Measurements from ENCODE around the gene MOK.

MOK gene

DNA sequence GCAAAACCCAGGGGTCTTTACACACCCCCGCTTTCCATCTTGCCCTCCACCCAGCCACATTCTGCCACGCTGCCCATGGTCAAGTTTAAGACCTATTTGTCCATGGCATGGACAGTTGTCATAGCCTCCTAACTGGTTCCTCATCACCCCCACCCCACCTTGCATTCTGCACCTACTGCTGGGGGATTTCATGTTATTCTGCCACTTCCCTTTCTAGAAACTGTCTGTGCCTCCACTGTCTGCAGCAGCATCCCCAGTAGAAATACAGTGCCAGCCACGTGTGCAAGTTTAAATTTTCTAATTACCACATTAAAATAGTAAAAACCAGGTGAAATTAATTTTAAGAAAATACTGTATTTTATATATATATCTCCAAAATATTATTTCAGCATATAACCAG, 102.0 kb downstream of the MOK start:
- ChIA-PET POLR2A (no interaction called here), CTCF (no interaction called here)
- 100% methylated on average over 2 of the region's 3 CpGs for whole genome bisulfite sequencing (ENCODE audit: insufficient coverage)
- DNase-seq = no peak
- Histone ChIP-seq H3K4me1 (ENCODE audit: control extremely low read depth in 1 of 4, control insufficient read depth in 4 of 4, insufficient read depth in 4 of 4, low read length in 3 of 4) (peaks cover 0 to 7% (median 0%) of the 10 kb centered on the region in 4 experiments), H3K36me3 (ENCODE audit: control insufficient read depth in 4 of 4, insufficient read depth in 4 of 4, low read length in 3 of 4) (peaks cover 9 to 64% (median 35%) of the 10 kb centered on the region in 4 experiments), H3K27ac (ENCODE audit: insufficient read depth in 1 of 2, low read depth in 1 of 2, low read length in 2 of 2, poor library complexity in 1 of 2, severe bottlenecking in 2 of 2) (no peak overlapping the region), H3K9me3 (ENCODE audit: control extremely low read depth in 1 of 5, control insufficient read depth in 4 of 5, insufficient read depth in 2 of 5, low read depth in 1 of 5, low read length in 4 of 5) (no peaks in the 10 kb centered on the region), H3K4me3 (ENCODE audit: control insufficient read depth in 1 of 7, extremely low read depth in 1 of 7, insufficient read depth in 4 of 7, low read depth in 2 of 7, low read length in 6 of 7) (no peak overlapping the region), H3K27me3 (replicated peaks in 2 of 5; ENCODE audit: control insufficient read depth in 4 of 5, insufficient read depth in 5 of 5, low read length in 4 of 5) (no peaks in the 10 kb centered on the region)

DNA sequence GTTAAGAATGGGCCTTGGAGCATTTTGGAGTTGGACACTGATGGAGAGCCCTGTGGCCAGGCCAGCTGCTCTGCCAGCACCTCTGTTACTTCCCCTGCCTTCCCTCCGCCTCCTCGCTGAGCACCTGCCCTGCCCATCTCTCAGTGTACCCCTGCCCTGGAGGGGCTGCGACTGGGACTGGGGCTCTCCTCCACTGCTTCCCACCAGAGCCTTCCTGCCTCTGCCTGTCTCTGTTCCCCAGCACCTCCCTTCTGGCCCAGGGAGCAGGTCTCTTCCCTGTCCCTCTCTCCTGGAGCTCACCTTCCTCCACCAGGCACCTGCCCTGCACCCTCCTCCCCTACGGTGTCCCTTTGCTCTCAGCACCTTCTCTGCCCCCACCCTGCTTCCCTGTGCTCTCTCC, 103.2 kb downstream of the MOK start:
- no peaks in the 10 kb centered on the region for H3K9me3 ChIP-seq (ENCODE audit: control extremely low read depth in 1 of 5, control insufficient read depth in 4 of 5, insufficient read depth in 2 of 5, low read depth in 1 of 5, low read length in 4 of 5)
- ChIA-PET POLR2A (no interaction called here), CTCF (interaction anchor here (0.6 kb wide), 1 partner anchor 779 kb away, joined by 3 read pairs; no protein-coding TSS in a partner anchor)
- no peak overlapping the region for H3K27ac ChIP-seq (ENCODE audit: insufficient read depth in 1 of 2, low read depth in 1 of 2, low read length in 2 of 2, poor library complexity in 1 of 2, severe bottlenecking in 2 of 2)
- no peak overlapping the region for H3K4me3 ChIP-seq (ENCODE audit: control insufficient read depth in 1 of 7, extremely low read depth in 1 of 7, insufficient read depth in 4 of 7, low read depth in 2 of 7, low read length in 6 of 7)
- H3K27me3 ChIP-seq (replicated peaks in 2 of 5; ENCODE audit: control insufficient read depth in 4 of 5, insufficient read depth in 5 of 5, low read length in 4 of 5) = no peaks in the 10 kb centered on the region
- WGBS (ENCODE audit: insufficient coverage) = 93% methylated on average over 4 of the region's 4 CpGs
- no peak for DNase-seq
- peaks cover 0 to 7% (median 0%) of the 10 kb centered on the region in 4 experiments for H3K4me1 ChIP-seq (ENCODE audit: control extremely low read depth in 1 of 4, control insufficient read depth in 4 of 4, insufficient read depth in 4 of 4, low read length in 3 of 4)
- peaks cover 10 to 62% (median 39%) of the 10 kb centered on the region in 4 experiments for H3K36me3 ChIP-seq (ENCODE audit: control insufficient read depth in 4 of 4, insufficient read depth in 4 of 4, low read length in 3 of 4)

DNA sequence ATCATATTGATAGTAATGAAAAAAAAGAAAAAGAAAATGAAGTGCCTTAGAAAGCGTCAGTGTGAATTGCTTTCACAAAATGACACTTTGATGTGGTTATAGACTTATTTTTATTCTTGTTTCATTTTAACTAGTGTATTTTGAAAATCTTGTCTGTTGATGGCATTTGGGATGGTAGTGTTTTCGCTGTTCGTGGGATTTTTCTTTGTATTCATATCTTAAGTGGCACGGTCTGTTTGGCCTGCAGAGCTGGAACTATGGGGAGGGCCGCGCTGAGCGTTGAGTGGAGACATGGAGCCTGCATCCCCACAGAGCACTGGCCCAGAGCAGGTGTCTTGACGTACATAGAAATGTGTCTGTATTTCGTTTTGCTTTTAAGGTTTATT, 103.6 kb downstream of the MOK start:
- peaks cover 10 to 58% (median 36%) of the 10 kb centered on the region in 4 experiments for H3K36me3 ChIP-seq (ENCODE audit: control insufficient read depth in 4 of 4, insufficient read depth in 4 of 4, low read length in 3 of 4)
- no peaks in the 10 kb centered on the region for H3K9me3 ChIP-seq (ENCODE audit: control extremely low read depth in 1 of 5, control insufficient read depth in 4 of 5, insufficient read depth in 2 of 5, low read depth in 1 of 5, low read length in 4 of 5)
- POLR2A ChIA-PET = no interaction called here
- H3K4me3 ChIP-seq (ENCODE audit: control insufficient read depth in 1 of 7, extremely low read depth in 1 of 7, insufficient read depth in 4 of 7, low read depth in 2 of 7, low read length in 6 of 7) = no peak overlapping the region
- no peaks in the 10 kb centered on the region for H3K27me3 ChIP-seq (replicated peaks in 2 of 5; ENCODE audit: control insufficient read depth in 4 of 5, insufficient read depth in 5 of 5, low read length in 4 of 5)
- DNase-seq = no peak
- H3K27ac ChIP-seq (ENCODE audit: insufficient read depth in 1 of 2, low read depth in 1 of 2, low read length in 2 of 2, poor library complexity in 1 of 2, severe bottlenecking in 2 of 2) = no peak overlapping the region
- CTCF ChIA-PET = interaction anchor here (0.6 kb wide), 1 partner anchor 779 kb away, joined by 3 read pairs; no protein-coding TSS in a partner anchor
- WGBS (ENCODE audit: insufficient coverage) = 100% methylated on average over 6 of the region's 9 CpGs
- peaks cover 0 to 7% (median 0%) of the 10 kb centered on the region in 4 experiments for H3K4me1 ChIP-seq (ENCODE audit: control extremely low read depth in 1 of 4, control insufficient read depth in 4 of 4, insufficient read depth in 4 of 4, low read length in 3 of 4)

DNA sequence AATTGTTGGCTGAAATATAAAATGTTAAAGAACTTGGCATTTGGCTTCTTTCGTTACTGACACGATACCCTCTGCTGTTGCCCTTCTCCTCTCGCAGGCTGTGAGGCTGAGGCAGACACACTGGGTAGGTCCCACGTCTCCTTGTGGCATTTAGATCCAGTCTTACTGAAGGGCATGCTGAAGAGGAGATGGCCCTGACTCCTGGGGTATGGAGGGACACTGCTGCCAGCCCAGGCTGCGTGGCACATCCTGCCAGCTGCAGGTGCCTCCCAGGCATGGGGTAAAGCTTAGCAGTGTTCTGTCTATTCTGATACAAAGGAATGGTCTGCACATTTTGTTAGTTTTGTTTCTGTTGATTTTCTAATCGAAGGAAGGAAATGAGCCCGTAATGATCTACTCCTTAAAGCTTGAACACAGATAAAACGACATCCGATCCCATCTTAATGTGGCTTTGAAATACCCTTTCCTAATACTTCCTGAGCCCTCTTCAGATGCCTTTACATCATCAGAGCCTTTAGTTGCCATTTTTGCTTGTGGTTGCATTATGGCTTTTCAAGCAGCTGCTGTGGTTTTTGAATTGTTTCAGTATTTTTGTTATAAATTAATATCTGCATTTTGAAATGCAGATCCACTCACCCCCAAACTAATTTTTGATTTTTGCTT, 104.1 kb downstream of the MOK start:
- Histone ChIP-seq H3K27ac (ENCODE audit: insufficient read depth in 1 of 2, low read depth in 1 of 2, low read length in 2 of 2, poor library complexity in 1 of 2, severe bottlenecking in 2 of 2) (no peak overlapping the region), H3K9me3 (ENCODE audit: control extremely low read depth in 1 of 5, control insufficient read depth in 4 of 5, insufficient read depth in 2 of 5, low read depth in 1 of 5, low read length in 4 of 5) (no peaks in the 10 kb centered on the region), H3K36me3 (ENCODE audit: control insufficient read depth in 4 of 4, insufficient read depth in 4 of 4, low read length in 3 of 4) (peaks cover 10 to 57% (median 38%) of the 10 kb centered on the region in 4 experiments), H3K4me1 (ENCODE audit: control extremely low read depth in 1 of 4, control insufficient read depth in 4 of 4, insufficient read depth in 4 of 4, low read length in 3 of 4) (peaks cover 0 to 7% (median 0%) of the 10 kb centered on the region in 4 experiments), H3K4me3 (ENCODE audit: control insufficient read depth in 1 of 7, extremely low read depth in 1 of 7, insufficient read depth in 4 of 7, low read depth in 2 of 7, low read length in 6 of 7) (no peak overlapping the region), H3K27me3 (replicated peaks in 2 of 5; ENCODE audit: control insufficient read depth in 4 of 5, insufficient read depth in 5 of 5, low read length in 4 of 5) (no peaks in the 10 kb centered on the region)
- ChIA-PET CTCF (no interaction called here), POLR2A (no interaction called here)
- DNase-seq = no peak
- WGBS (ENCODE audit: insufficient coverage) = 93% methylated on average over 4 of the region's 9 CpGs

DNA sequence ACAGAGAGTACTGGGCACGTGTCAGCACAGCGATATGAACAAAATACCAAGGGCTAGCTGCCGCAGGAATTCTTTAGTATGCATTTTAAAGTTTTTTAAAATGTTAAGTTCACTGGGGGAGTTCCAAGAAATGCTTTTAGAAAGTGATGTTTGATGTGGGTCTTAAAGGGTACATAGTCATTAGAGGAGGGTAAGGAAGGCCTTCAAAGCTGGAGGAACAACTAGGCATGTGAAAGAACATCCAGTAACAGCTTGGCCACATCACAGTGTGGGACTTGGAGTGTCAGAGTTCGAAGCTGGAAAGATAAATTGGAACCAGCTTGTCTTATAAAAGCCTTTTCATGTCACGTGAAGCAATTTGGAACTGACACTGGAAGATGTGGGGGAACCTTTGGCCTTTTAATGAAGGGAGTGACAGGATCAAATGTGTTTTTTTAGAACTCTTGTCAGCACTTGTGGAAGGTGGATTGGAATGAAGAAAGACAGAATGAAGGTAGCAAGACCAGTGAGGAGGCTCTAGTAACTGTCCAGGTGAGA, 107.6 kb downstream of the MOK start:
- H3K4me1 ChIP-seq (ENCODE audit: control extremely low read depth in 1 of 4, control insufficient read depth in 4 of 4, insufficient read depth in 4 of 4, low read length in 3 of 4) = peaks cover 0 to 9% (median 0%) of the 10 kb centered on the region in 4 experiments
- no peaks in the 10 kb centered on the region for H3K9me3 ChIP-seq (ENCODE audit: control extremely low read depth in 1 of 5, control insufficient read depth in 4 of 5, insufficient read depth in 2 of 5, low read depth in 1 of 5, low read length in 4 of 5)
- DNase-seq = no peak
- CTCF ChIA-PET = interaction anchor here (1.5 kb wide), 1 partner anchor 7 kb away, joined by 3 read pairs; no protein-coding TSS in a partner anchor
- H3K27ac ChIP-seq (ENCODE audit: insufficient read depth in 1 of 2, low read depth in 1 of 2, low read length in 2 of 2, poor library complexity in 1 of 2, severe bottlenecking in 2 of 2) = no peak overlapping the region
- 95% methylated on average over 5 of the region's 5 CpGs for WGBS (ENCODE audit: insufficient coverage)
- POLR2A ChIA-PET = no interaction called here
- no peak overlapping the region for H3K4me3 ChIP-seq (ENCODE audit: control insufficient read depth in 1 of 7, extremely low read depth in 1 of 7, insufficient read depth in 4 of 7, low read depth in 2 of 7, low read length in 6 of 7)
- peaks cover 6 to 45% (median 23%) of the 10 kb centered on the region in 4 experiments for H3K36me3 ChIP-seq (ENCODE audit: control insufficient read depth in 4 of 4, insufficient read depth in 4 of 4, low read length in 3 of 4)
- H3K27me3 ChIP-seq (replicated peaks in 2 of 5; ENCODE audit: control insufficient read depth in 4 of 5, insufficient read depth in 5 of 5, low read length in 4 of 5) = no peaks in the 10 kb centered on the region

DNA sequence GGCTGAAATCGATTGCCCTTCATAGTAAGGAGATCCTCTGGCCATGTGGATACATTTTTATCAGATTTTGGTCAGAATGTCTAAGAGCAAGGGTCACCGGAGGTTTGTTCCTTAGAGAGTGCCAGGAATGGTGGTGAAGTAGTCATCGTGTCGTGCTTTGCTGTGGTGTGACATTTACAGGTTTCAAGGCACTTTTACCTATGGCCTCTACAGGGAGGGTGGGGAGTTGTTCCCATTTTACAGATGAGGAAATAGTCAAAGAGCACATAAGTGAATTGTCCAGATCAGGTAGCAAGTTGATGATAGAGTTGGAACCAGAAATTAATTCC, 108.1 kb downstream of the MOK start:
- Histone ChIP-seq H3K4me3 (ENCODE audit: control insufficient read depth in 1 of 7, extremely low read depth in 1 of 7, insufficient read depth in 4 of 7, low read depth in 2 of 7, low read length in 6 of 7) (no peak overlapping the region), H3K27ac (ENCODE audit: insufficient read depth in 1 of 2, low read depth in 1 of 2, low read length in 2 of 2, poor library complexity in 1 of 2, severe bottlenecking in 2 of 2) (no peak overlapping the region), H3K9me3 (ENCODE audit: control extremely low read depth in 1 of 5, control insufficient read depth in 4 of 5, insufficient read depth in 2 of 5, low read depth in 1 of 5, low read length in 4 of 5) (no peaks in the 10 kb centered on the region), H3K36me3 (ENCODE audit: control insufficient read depth in 4 of 4, insufficient read depth in 4 of 4, low read length in 3 of 4) (peaks cover 6 to 45% (median 23%) of the 10 kb centered on the region in 4 experiments), H3K27me3 (replicated peaks in 2 of 5; ENCODE audit: control insufficient read depth in 4 of 5, insufficient read depth in 5 of 5, low read length in 4 of 5) (no peaks in the 10 kb centered on the region), H3K4me1 (ENCODE audit: control extremely low read depth in 1 of 4, control insufficient read depth in 4 of 4, insufficient read depth in 4 of 4, low read length in 3 of 4) (peaks cover 0 to 9% (median 0%) of the 10 kb centered on the region in 4 experiments)
- 92% methylated on average over 4 of the region's 4 CpGs for WGBS (ENCODE audit: insufficient coverage)
- CTCF ChIA-PET = interaction anchor here (1.5 kb wide), 1 partner anchor 8 kb away, joined by 3 read pairs; no protein-coding TSS in a partner anchor
- no peak for DNase-seq
- POLR2A ChIA-PET = no interaction called here

Measured in common myeloid progenitor, CD34-positive (primary cell).